ENCODE results near the gene HSPA6.
"Not testable (repeated sequence)": the region's sequence is repeated elsewhere in the genome, so short reads cannot be mapped to it uniquely, and the experiment has no call there.

The HSPA6 gene

DNA sequence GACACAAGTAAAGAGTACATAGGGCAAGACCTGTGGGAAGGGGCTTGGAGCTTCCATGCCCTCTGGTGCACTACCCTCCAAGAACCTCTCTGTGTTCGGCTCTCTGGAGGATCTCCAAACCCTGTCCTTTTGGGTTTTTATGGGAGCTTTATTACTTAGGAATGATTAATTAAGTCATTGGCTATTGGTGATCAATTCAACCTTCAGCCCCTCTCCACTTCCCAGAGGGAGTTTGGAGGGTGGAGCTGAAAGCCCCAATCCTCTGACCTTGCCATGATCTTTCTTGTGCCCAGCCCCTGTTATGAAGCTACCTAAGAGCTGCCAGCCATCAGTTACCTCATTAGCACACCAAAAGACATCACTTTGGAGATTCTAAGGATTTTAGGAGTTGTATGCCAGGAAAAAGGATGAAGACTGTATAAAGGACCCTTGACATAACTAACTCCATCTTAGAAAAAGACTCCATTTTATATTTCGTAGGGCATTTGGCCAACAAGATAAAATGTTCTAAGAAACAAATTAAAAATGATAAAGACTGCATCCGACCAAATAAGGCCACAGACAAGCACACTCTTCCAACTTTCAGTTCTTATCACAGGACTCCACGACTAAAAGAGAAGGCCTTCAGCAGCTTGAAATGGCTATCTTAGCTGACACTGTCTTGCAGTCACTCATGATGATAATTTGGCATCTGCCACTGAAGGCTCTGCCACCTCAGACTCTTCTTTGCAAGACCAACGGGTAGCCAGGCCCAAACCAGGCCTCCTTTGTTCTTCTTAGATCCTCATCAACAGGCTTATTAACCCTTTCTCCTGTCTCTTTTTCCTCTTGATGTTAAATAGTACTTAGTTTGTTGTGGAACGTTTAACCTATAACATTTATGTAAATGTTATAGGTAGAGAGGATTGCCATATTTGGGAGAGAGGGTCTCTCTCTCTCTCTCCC lies 33.4 kb downstream of the HSPA6 start:
- not testable (repeated sequence) for H3K36me3 Mint-ChIP-seq (ENCODE audit: low read depth); H3K27me3 Mint-ChIP-seq (ENCODE audit: low read depth); H3K27ac Mint-ChIP-seq; H3K9me3 Mint-ChIP-seq; H3K4me3 Mint-ChIP-seq; H3K4me1 Mint-ChIP-seq

DNA sequence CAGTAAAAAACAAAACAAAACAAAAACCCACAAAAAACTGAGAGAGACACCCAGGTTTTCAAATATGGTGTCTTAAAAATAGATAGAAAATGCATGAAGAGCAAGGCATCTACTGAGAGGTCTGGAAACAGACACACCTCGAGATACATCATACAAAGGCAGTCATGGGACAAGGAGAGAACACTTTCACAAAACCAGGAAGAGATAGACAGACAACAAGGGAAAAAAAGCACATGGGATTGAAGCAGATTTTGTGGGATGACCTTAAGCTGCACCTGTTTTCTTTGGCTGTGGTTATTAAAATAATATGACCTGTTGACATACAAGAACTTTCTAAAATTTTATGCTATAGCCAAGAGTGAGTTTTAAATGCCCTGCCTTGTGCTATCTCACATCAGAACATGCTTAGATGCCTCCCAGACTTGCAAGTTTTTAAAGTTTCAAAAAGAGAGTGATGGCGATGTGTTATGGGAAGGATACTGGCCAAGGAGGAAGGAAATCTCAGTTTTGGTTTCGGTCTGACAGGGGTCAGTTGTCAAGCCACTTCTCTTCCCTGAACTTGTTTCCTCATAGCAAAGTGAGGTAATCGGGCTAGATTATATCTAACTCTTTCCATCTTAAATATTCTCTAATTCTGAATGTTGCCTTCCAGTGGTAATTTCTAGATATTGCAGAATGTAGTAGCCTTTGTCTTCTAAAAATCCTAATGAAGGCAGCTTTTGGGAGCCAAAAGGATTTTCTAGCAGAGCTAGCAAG lies 36.8 kb downstream of the HSPA6 start:
- H3K9me3 Mint-ChIP-seq; H3K4me1 Mint-ChIP-seq; H3K36me3 Mint-ChIP-seq (ENCODE audit: low read depth); H3K4me3 Mint-ChIP-seq; H3K27me3 Mint-ChIP-seq (ENCODE audit: low read depth); H3K27ac Mint-ChIP-seq: not testable (repeated sequence)

DNA sequence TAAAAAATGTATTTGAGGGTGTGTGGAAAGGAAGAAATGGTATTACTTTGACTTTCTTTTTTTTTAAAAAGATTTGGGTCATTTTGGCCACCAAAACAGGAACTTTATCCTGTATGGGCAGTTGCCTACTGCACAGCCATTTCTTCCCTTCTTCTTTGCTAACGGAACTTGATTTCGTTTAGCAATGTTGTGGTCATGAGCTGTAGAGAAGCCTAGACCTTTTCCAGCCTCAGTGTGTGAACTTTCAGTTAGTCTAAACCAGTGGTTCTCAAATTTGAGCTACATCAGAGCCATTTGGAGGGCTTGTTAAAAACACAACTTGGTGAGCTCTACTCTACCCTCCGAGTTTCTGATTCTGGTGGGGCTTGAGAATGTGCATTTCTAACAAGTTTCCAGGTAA lies 38.1 kb downstream of the HSPA6 start:
- not testable (repeated sequence) for H3K36me3 Mint-ChIP-seq (ENCODE audit: low read depth); H3K27ac Mint-ChIP-seq; H3K4me3 Mint-ChIP-seq; H3K4me1 Mint-ChIP-seq; H3K9me3 Mint-ChIP-seq; H3K27me3 Mint-ChIP-seq (ENCODE audit: low read depth)

GRCh38 chr1:161563522-161563921 lies 39.2 kb downstream of the HSPA6 start:
- not testable (repeated sequence) for H3K36me3 Mint-ChIP-seq (ENCODE audit: low read depth); H3K27ac Mint-ChIP-seq; H3K27me3 Mint-ChIP-seq (ENCODE audit: low read depth); H3K4me1 Mint-ChIP-seq; H3K9me3 Mint-ChIP-seq; H3K4me3 Mint-ChIP-seq

- not testable (repeated sequence) for H3K4me3 Mint-ChIP-seq; H3K4me1 Mint-ChIP-seq; H3K27ac Mint-ChIP-seq; H3K36me3 Mint-ChIP-seq (ENCODE audit: low read depth); H3K9me3 Mint-ChIP-seq; H3K27me3 Mint-ChIP-seq (ENCODE audit: low read depth)
These were observed 42.2 kb downstream of the HSPA6 start for GRCh38 chr1:161566602-161566960.

DNA sequence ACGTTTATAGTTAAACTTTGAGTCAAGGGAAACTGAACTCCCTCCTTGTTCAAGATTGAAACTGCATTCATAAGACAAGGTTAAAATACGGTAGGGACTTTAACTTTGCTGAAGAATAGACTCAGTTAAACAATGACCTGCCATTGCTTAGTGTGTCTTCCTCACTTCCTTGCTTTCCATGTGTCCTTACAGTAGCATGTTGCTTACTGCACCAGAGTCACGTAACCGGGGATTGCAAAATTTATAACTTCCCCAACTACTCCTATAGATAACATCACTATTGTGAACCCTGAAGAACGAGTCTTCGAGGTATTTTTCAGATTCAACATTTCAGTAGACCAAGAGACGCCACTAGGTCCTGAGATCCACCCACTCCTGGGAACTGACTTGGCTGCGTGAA lies 47.4 kb downstream of the HSPA6 start:
- not testable (repeated sequence) for H3K36me3 Mint-ChIP-seq (ENCODE audit: low read depth); H3K4me3 Mint-ChIP-seq; H3K9me3 Mint-ChIP-seq; H3K4me1 Mint-ChIP-seq; H3K27ac Mint-ChIP-seq; H3K27me3 Mint-ChIP-seq (ENCODE audit: low read depth)

All from nephron (organoid).